Mammary epithelial cell (primary cell): ENCODE measurements around the gene LIMA1.

Experiments used
- CTCF ChIP-seq, 2 donors: IDR thresholded peaks in 1 of 2; conservative IDR thresholded peaks in 1 of 2; 2 replicates each; pipeline ENCODE4 v1.5.1; 2011 to 2012; ENCODE audit warnings: inconsistent platforms in 2 of 2, low read length in 2 of 2, mild to moderate bottlenecking in 2 of 2, control low read depth in 1 of 2, low read depth in 1 of 2; ENCODE audit not compliant: insufficient read depth in 1 of 2; ENCODE audit errors: extremely low read depth in 1 of 2
- EZH2 ChIP-seq: IDR thresholded peaks from 2 replicates; pipeline ENCODE4 v1.6.1; 2012; ENCODE audit warnings: low read length, inconsistent platforms, borderline replicate concordance

GRCh38 chr12:50205648-50206047 is 77.7 kb downstream of the LIMA1 start:
- TF ChIP-seq CTCF (conservative IDR thresholded peaks at IDR 0.05 in 1 of 2, IDR thresholded peaks at IDR 0.05 in 1 of 2; ENCODE audit: extremely low read depth in 1 of 2, insufficient read depth in 1 of 2, low read depth in 1 of 2, low read length in 2 of 2) (no peak), EZH2 (no peak)
